HG02981 (cell line): ENCODE data around the gene TTN.

ENCODE experiments used
- ATAC-seq: cut with Tn5 transposase; IDR thresholded peaks from one replicate; pipeline ENCODE4 v1.9.1; 2021; ENCODE audit warnings: mild to moderate bottlenecking, moderate library complexity; ENCODE audit not compliant: unreplicated experiment

TTN gene

DNA sequence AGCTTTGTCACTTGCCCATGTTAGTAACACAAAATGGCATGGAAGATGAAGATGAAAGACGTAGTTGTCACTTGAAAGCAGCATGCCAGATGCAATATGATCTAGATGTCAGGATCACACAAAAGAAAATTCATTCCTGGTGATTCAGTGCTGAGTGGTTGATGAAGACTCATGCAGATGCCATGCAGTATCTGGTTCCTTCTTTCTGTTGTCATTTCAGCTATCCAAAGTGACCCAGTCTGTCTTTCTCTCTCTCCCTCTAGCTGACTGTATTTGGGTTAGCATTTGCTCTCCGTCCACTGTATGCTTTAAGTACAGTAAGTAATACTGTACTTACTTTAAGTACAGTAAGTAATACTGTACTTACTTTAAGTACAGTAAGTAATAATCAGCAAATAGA lies 50.4 kb downstream of the TTN start:
- ATAC-seq = no peak

DNA sequence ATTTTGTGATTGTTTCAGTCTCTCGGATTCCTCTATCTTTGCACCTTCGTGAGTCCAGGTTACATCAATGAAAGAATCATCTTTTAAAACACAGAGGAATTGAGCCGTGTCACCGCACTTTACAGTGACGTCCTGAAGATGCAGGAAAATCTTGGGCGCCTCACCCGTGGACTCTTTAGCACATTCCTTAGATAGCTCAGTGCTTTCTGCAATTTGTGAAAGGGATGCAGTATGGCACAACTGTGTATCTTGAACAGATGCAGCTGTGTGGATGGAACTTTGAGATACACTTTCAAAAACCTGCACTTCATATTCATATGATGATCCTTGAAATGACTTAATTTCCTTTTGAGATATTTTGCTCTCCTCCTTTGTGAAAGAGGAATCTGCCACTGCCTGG lies 50.9 kb downstream of the TTN start:
- no peak for ATAC-seq

DNA sequence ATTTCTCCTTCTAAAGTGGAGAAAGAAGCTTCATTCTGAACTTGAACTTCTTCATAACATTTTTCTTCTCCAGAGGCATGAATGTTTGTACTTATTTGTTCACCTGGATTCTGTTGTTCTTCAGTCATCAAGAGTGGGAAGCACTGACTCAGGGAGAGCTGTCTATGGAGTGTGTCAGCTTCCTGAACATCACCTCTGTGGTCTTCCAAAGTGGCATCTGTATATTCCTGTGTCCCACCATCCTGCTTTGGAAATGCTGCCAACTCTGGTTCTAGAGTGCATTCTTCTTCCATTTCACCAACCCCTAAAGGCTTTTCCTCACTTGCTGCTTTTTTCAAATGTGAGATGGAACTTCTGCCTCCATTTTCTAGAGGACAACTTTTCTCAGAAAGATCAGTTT lies 59.5 kb downstream of the TTN start:
- ATAC-seq = no peak

DNA sequence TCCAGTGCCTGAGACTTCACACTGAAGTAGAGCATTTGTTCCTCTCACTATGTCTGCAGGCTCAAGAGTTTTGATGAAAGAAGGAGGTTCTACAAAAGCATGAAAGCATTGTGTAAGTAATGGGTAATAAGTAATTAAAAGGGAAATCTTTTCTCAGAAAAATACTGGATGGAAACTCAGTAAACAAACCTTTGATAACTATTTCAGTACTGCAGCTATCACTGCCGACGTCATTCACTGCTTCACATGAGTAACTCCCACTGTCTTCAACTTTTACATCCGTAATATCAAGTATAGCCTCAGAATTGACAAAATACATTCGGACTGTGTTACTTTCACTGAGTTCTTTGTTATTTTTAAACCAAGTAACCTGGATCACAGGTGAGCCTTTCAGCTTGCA lies 72.7 kb downstream of the TTN start:
- no peak for ATAC-seq

DNA sequence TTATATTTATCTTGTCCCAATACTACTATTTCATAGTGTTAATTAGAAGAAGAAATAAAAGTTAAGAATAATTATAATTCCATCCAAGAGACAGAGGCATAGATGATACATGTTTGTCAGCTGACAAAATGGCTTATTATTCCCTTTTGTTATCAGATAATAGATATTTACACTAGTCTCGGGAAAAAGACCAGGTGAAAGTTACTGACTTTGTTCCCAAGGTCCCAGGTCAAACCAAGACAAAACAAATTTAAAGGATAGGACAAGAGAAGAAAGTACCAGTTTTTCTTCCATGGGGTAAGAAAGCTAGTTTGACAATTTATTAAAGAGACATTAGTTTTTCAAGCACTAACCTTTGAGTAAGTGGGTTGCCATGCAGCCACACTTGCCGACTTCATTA lies 73.2 kb downstream of the TTN start:
- ATAC-seq = no peak

DNA sequence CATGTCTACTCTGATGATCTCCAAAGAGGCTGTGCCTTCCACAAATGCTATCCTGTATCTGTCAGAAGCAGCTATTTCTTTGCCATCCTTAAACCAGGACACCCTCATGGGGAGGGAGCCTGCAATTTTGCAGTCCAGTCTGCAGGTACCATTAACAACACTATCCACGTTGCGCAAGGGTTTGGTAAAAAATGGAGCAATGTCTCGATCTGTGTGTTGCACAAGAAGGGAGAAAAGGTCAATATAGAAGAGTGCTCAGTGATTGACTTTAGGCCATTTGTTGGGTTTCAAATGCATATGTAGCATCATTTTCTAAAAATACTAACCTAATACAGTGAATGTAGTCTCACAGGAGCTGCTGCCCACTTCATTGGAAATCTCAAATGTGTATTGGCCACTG lies 74.3 kb downstream of the TTN start:
- no peak for ATAC-seq

DNA sequence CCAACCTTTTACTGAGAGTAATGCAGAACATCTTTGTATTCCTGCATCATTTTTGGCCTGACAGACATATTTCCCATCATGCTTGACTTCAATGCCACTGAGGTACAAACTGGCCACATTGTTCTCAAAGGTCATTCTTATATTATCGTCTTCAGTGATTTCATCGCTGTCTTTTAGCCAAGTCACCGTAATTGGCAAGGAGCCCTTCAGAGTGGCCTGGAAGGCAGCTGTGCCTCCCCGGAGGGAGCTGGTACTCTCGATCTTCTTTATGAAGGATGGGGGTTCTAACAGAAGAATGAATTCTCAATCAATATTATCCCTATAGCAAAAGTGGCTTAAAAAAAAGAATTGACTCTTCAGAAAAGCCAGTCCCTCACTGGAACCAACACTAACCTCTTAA lies 75.9 kb downstream of the TTN start:
- ATAC-seq = no peak

DNA sequence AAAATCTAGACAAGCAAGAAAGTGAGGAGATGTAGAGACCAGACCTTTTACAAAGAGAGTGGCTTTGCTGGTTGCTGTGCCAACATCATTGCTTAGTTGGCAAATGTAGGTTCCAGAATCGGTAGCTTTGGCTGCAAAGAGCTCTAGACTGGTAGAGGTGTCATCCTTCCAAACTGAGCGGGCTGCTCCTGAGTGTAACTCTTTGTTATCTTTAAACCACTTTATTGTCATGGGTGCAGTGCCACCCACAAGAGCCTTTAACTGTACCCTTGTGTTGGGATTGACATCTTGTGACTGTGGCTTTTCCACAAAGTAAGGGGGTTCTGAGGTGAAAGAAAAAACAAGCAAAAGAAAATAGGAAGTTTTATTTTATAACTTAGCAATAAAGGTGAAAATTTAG lies 77.2 kb downstream of the TTN start:
- ATAC-seq = no peak

DNA sequence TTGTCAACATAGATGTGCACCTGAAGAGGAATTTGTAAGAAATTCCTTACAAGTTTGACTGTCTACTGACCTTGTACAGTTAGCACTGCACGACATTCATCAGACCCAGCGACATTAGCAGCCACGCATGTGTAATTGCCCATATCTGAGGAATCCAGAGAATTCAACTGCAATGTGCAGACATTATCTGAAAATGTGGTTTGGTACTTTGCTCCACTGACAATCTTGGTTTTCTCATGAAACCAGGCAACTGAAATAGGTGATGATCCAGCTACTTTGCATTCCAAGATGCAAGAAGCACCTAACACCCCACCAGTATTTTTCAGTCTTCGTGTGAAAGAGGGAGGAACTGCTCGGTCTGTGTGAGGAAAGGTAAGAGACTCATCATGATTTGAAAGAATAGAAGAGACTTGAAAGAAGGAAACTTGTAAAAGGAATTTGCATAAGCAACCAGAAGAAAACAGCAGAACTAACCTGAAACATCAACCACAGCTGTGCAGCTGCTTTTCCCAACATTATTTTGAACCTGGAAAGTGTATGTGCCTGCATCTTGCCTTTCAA lies 83.4 kb downstream of the TTN start:
- ATAC-seq = no peak

DNA sequence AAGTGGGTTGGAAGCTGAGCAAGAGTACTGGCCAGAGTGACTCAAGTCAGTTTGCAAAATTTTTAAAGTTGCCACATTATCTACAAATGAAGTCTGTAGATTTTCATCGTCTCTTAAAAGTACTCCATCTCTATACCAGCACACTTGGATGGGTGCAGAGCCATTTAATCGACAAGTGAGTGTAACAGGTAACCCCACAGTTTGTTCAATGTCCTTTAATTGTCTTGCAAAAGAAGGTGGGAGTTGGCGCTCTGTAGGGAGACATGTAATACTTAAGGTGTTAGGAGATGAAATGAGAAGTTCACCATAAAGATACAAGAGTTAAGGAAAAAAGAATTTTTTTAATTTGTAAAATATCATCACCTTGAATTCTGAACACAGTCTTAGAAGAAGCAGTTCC lies 84.9 kb downstream of the TTN start:
- ATAC-seq = no peak

DNA sequence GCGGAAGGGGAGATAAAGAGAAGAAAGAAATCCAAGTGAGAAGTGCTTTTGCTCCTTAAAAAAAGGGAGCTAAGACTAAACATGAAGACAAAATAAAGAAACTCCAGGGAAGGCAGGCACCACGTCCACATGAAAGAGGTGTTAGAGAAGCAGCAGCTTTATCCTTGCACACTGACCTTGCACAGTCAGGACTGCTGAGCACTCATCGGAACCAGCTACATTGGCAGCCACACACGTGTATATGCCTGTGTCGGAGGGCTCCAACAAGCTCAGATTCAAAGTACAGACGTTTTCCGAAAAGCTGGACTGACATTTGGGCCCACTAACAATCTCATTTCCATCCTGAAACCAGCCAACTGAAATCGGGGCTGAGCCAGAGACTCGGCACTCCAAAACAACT lies 88.2 kb downstream of the TTN start:
- ATAC-seq = no peak

DNA sequence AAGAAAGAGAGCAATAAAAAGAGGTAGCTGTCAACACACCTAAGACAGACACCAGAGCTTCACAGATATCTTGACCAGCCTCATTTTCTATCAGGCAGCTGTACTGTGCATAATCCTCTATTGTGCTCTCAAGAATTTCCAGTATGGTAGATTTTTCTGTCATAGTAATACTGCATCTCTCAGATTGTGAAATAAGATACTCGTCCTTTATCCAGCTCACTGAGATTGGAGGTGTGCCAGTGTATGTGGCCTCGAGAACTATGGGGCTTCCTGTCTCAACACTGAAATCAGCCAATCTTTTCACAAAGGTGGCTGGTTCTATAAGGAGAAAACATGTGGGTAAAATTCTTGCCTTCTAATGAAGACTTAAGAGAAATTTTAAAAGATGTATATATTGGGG lies 88.9 kb downstream of the TTN start:
- no peak for ATAC-seq

DNA sequence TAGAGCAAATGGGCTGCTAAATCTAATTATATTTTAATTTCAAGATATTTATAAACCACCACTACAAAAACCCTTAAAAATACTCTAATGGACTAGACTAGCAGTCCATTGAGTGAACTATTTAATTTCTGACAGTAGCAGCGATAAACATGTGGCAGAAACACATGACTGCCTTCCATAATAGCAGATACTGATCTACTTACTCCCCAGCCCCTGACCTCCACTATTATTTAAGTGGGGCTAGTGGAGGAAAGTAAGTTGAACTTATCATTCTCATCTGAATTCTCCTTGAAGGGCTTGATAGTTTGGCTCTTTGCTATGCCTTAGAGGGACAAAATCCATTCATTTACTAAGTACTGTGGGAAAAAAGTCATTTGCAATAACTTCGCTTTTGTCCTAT lies 90.8 kb downstream of the TTN start:
- ATAC-seq = no peak

DNA sequence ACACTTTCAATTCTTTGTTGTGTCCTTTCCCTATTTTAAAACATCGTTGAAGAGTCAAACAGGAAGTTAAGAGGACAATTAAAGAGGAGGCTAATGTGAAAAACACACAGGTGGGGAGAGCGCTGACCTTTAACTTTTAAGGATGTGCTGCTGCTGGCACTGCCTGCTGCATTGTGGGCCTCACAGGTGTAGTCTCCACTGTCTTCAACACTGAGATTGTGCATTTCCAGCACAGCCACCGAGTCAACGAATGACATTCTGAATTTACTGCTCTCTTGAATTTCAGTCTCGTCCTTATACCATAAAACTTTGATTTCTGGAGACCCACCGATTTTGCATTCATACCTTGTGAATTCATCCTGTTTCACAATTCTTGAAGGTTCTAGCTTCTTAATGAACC lies 91.9 kb downstream of the TTN start:
- ATAC-seq = no peak

DNA sequence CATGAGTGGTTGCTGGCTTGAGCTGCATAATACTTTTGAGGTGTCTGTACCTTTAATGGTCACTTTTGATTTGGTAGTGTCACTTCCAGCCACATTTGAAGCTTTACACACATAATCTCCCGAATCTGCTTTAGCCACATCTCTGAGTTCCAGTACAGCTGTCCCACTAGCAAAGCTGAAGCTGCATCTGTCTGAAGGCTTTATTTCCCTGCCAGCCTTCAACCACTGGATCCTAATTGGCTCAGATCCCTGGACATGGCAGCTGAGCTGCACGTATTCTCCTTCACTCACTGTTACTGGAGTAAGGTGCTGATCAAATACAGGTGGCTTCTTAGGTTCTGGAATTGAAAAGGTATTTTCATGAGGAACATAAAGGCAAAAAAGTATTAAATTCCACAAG lies 99.7 kb downstream of the TTN start:
- ATAC-seq = no peak

DNA sequence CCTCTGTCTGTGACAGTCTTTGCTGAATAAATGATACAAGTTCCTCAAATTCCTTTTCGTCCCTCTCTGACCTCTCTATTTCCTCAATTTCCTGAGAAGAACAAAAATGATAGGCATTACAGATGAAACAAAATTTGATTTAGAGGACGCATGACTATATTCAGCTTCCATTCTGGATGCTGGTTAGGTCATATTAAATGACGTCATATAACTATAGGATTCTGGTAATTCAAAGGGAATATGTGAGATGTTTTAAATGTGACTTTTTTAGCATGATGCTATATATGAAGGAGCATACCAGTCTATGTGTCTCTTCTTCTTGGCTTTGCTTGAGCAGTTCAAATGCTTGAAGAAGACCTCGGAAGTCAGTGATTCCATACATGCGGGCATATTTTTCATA lies 102.3 kb downstream of the TTN start:
- ATAC-seq = no peak

DNA sequence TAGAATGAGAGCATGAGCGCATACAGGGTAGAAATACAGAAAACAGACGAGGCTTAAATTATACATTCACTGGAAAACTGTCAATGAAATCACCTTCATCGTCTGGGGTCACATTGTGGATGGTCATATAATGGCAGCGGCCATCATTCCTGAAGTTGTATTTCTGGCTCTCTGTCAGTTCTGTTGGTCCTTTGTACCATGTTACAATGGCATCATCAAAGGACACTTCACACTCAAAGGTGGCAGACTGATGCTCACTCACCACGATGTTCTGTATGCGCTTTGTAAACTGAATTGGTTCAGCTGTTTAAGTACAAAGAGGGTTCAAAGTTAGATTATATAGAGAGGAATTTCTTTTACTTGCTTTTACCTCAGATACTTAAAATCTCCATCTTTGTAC lies 104.9 kb downstream of the TTN start:
- no peak for ATAC-seq

DNA sequence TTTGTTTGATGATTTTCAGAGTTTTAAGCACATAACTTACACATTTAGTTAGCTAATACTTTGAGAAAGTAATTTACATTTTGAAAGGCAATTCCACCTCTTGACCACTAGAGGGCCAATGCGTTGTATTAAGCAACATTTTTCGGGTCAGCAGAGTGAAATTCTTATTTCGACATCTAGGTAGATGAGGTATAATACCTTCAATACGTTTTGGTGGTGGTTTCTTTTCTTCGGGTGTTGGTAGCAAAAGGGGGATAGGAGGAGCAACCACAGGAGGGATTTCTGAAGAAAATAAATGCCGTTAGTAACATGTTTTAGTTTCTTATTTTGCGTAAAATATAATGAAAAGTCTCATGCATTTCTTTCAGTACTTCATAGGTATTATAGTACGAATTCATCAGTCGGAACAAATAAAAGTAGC lies 106.3 kb downstream of the TTN start:
- no peak for ATAC-seq

DNA sequence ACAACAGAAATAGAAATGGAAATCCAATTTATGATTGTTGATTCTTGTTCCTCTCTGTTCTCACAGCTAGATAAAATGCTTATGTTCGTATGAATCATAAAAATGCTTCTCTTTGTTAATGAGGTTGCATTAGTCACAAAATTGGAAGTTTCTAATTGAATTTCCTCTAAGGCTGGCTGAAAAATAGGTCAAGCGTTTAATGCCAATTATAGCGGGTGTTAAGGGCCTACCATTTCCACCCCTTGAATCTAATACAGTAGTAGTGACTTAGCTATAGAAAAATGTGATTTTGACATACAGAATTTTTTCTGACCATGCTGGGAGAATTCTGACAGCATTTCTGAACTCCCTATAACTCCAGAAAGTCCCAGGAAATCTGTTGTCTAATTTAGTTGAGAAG lies 107.1 kb downstream of the TTN start:
- no peak for ATAC-seq

DNA sequence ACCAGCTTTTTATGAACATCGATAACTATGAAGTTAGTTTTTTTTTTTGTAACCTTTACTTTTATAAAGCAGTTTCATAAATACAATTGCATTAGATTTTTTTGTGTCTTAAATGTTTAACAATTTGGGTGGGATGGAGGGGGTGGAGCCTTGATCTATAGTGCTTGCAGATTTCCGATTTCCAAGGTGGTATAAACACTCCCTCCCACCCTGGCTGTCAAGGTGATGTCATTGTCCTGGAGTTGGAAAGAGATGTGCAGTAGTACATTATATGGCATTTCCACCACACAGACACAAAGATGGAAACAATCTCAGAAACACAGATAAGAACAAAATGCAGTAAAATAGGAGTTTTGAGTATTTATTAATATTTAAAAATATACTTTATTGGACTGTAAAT lies 114.4 kb downstream of the TTN start:
- ATAC-seq = no peak

DNA sequence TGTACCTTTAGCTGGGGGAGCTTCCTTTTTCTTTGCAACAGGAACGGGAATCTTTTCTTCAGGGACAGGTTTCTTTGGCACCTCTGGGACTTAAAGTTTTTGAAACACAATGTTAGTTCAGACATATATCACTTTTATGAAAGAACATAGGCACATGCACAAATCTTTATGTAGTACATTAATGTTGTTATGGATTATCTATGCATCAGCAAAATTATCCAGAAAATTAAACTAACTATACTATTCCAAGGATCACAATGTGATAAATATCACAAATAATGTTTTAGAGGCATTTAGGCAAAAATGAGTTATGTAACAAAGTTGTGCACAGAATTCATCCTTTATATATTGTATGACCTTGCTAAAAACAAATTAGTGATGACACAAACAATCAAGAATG lies 117.4 kb downstream of the TTN start:
- ATAC-seq = no peak

DNA sequence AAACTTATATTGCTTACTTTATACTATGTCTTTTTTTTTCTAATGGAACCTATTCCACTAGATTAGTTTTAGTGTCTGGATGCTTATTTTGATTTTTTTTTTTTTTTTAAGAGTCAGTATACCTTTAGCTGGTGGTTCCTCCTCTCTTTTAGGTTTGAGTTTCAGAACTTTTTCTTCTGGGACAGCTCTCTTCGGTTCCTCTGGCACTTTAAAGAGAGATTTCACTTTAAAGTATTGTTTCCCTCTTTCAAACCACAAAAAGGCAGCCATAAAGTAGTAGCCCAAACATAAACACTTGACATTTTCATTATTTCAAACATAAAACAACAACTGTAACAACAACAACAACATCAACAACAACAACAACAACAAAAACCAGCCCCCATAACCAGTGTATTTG lies 123.3 kb downstream of the TTN start:
- no peak for ATAC-seq

DNA sequence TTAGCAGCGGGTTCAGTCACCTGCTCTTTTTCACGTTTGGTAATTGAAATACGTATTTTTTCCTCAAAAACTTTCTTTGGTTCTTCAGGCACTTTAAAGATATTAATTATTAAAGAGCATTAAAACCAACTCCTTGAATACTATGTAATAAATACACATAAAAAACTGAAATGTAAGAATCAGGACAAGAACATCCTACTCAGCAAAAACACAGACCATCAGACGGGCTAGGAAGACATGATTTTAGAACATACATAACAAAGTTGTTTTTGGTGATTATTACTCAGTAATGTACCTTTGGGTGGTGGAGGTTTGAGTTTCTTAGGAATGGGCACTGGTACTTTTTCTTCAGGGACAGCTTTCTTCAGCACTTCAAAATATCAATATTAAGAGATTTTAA lies 126.1 kb downstream of the TTN start:
- ATAC-seq = no peak

DNA sequence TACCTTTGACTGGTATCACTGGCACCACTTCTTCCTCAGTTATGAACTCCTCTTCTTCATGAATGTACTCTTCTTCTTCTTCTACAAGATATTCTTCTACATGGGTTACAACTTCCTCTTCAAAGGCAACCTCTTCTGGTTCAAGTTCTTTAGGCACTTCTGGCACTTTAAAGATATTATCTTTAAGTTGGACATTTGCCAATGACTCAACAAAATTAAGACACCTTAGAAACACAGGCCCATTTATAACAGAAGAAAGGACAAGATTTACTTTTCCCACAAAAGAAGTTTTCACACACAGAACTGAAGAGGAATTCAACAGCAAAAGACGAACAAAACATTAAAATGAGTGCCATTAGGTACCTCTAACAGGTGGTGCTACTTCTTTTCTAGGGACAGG lies 127.3 kb downstream of the TTN start:
- no peak for ATAC-seq
